ENCODE data around the gene GATA2.

- TF ChIP-seq ESRRG (CRISPR knock-in tag; IDR thresholded peaks at IDR 0.05): no peak
- no peak for TF ChIP-seq OSR1 (CRISPR knock-in tag; IDR thresholded peaks at IDR 0.05)
- no peak for TF ChIP-seq ZNF70 (CRISPR knock-in tag; IDR thresholded peaks at IDR 0.05)
- TF ChIP-seq, protein P1, sequence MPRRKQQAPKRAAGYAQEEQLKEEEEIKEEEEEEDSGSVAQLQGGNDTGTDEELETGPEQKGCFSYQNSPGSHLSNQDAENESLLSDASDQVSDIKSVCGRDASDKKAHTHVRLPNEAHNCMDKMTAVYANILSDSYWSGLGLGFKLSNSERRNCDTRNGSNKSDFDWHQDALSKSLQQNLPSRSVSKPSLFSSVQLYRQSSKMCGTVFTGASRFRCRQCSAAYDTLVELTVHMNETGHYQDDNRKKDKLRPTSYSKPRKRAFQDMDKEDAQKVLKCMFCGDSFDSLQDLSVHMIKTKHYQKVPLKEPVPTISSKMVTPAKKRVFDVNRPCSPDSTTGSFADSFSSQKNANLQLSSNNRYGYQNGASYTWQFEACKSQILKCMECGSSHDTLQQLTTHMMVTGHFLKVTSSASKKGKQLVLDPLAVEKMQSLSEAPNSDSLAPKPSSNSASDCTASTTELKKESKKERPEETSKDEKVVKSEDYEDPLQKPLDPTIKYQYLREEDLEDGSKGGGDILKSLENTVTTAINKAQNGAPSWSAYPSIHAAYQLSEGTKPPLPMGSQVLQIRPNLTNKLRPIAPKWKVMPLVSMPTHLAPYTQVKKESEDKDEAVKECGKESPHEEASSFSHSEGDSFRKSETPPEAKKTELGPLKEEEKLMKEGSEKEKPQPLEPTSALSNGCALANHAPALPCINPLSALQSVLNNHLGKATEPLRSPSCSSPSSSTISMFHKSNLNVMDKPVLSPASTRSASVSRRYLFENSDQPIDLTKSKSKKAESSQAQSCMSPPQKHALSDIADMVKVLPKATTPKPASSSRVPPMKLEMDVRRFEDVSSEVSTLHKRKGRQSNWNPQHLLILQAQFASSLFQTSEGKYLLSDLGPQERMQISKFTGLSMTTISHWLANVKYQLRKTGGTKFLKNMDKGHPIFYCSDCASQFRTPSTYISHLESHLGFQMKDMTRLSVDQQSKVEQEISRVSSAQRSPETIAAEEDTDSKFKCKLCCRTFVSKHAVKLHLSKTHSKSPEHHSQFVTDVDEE (CRISPR knock-in tag; IDR thresholded peaks at IDR 0.05): no peak
These were observed 1.4 kb downstream of the GATA2 start for GRCh38 chr3:128491691-128491940.

All from SK-N-SH treated with all-trans-retinoic acid at 6 μM for 48 hours (cell line).